WERI-Rb-1 (cell line): ENCODE results near the gene MDN1.

Experiments used
- DNase-seq: peaks from one replicate; pipeline ENCODE4 v3.0.0-alpha.2; 2020
- H3K27ac ChIP-seq: fragments of 250-450 bp; sonication (Bioruptor Pico); 2 replicates; pipeline ENCODE4 v1.5.1; 2020; ENCODE audit warnings: mild to moderate bottlenecking, moderate library complexity
- H3K27me3 ChIP-seq: fragments of 250-450 bp; sonication (Bioruptor Pico); 2 replicates; pipeline ENCODE4 v1.5.1; 2021; ENCODE audit warnings: mild to moderate bottlenecking, low read depth, moderate library complexity; ENCODE audit not compliant: insufficient read depth, severe bottlenecking
- H3K36me3 ChIP-seq: fragments of 250-450 bp; sonication (Bioruptor Pico); 2 replicates; pipeline ENCODE4 v1.5.1; 2020; ENCODE audit warnings: mild to moderate bottlenecking, moderate library complexity
- H3K4me3 ChIP-seq: 2 replicates; pipeline ENCODE4 v1.5.1; 2011; ENCODE audit warnings: low read depth, mild to moderate bottlenecking, control low read depth, low read length
- H3K9me3 ChIP-seq: fragments of 250-450 bp; sonication (Bioruptor Pico); 2 replicates; pipeline ENCODE4 v1.5.1; 2021; ENCODE audit warnings: mild to moderate bottlenecking, moderate library complexity; ENCODE audit not compliant: severe bottlenecking
- TF ChIP-seq, protein P1 (sequence below): IDR thresholded peaks from 2 replicates; pipeline ENCODE4 v1.5.1; 2011; ENCODE audit warnings: low read depth, mild to moderate bottlenecking, control low read depth, inconsistent platforms, low read length

MDN1 gene

DNA sequence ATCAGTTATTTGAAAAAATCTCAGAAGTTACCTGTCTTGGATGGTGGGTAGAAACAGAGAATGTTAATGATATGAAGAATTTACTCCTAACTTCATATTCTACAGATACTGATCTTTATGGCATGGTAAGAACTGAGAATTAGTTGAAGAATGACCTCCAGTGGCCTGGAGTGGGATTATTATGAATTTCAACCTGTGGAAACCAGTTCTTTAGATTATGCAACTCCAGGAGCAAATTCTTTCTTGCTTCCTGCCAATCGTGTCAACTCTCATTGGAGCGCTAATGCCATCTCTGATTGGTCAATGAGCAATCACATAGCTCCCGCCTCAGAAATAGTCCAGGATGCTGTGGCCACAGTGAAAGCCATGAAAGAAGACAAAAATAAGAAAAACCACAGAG lies 221.6 kb downstream of the MDN1 start:
- no peaks in the 10 kb centered on the region for H3K36me3 ChIP-seq
- no peaks in the 10 kb centered on the region for H3K27me3 ChIP-seq
- no peak overlapping the region for H3K4me3 ChIP-seq
- no peak overlapping the region for H3K27ac ChIP-seq
- no peak for DNase-seq
- TF ChIP-seq, protein P1, sequence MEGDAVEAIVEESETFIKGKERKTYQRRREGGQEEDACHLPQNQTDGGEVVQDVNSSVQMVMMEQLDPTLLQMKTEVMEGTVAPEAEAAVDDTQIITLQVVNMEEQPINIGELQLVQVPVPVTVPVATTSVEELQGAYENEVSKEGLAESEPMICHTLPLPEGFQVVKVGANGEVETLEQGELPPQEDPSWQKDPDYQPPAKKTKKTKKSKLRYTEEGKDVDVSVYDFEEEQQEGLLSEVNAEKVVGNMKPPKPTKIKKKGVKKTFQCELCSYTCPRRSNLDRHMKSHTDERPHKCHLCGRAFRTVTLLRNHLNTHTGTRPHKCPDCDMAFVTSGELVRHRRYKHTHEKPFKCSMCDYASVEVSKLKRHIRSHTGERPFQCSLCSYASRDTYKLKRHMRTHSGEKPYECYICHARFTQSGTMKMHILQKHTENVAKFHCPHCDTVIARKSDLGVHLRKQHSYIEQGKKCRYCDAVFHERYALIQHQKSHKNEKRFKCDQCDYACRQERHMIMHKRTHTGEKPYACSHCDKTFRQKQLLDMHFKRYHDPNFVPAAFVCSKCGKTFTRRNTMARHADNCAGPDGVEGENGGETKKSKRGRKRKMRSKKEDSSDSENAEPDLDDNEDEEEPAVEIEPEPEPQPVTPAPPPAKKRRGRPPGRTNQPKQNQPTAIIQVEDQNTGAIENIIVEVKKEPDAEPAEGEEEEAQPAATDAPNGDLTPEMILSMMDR: no peak
- H3K9me3 ChIP-seq: no peaks in the 10 kb centered on the region

DNA sequence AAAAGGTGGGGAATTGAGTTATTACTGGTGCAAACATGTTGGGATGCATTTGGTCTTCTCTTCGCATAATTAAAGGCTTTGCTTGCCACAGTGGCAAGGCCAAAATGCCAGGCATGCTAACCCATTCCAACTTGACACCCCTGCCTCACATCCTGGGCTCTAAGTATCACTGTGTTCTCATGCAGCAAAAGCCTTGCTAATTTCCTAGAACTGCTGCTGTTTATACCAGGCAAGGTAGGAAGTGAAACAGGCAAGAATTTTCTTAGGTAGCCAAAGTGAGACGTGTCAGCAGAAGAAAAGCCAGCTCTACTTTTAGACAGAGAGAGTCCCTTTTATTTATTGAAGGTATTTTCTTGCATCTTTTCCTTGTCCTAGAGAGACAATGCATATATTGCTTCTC lies 222.2 kb downstream of the MDN1 start:
- Histone ChIP-seq H3K4me3 (no peak overlapping the region), H3K27me3 (no peaks in the 10 kb centered on the region), H3K36me3 (no peaks in the 10 kb centered on the region), H3K27ac (no peak overlapping the region), H3K9me3 (no peaks in the 10 kb centered on the region)
- TF ChIP-seq, protein P1: no peak
- DNase-seq: no peak

DNA sequence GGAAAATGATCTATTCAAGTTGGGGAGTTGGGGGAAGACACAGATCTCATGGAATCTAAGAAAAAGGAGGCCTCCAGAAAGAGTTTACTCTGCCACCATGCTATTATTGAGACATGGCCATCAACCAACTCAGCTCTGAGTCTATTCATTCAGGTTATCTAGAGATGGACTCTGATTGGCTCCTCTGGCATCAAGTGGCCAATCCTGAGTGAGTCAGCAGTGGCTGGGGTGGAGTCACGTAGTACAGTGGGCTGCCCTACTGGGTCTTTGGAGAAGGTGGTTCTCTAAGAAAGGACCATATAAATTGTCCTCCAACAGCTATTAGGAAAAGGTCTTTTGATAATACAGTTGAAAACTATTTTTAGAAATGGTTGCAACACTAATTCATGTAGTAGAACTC lies 223.1 kb downstream of the MDN1 start:
- TF ChIP-seq, protein P1: no peak
- H3K36me3 ChIP-seq: no peaks in the 10 kb centered on the region
- H3K27me3 ChIP-seq: no peaks in the 10 kb centered on the region
- no peak overlapping the region for H3K4me3 ChIP-seq
- no peak for DNase-seq
- H3K9me3 ChIP-seq: no peaks in the 10 kb centered on the region
- no peak overlapping the region for H3K27ac ChIP-seq

DNA sequence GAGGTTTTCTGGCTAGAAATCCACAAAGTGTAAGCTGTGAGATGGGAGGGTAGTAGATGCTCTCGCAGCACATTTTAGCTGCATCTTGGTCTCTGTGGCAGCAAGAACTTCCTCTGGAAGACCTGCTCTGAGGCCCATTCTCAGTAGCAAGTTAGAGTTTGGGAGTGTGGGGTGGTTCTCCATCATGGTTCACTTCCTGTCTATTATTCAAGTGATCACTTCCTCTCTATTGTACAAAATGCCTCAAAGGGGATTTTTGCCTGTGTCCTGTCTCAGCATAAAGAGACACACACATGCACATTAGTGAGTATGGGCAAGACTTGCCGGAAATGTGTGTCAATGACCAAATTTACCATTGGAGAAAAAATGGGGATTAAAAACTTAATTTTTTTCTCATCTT lies 223.5 kb downstream of the MDN1 start:
- Histone ChIP-seq H3K36me3 (no peaks in the 10 kb centered on the region), H3K27ac (no peak overlapping the region), H3K27me3 (no peaks in the 10 kb centered on the region), H3K9me3 (no peaks in the 10 kb centered on the region), H3K4me3 (no peak overlapping the region)
- DNase-seq: no peak
- TF ChIP-seq, protein P1: no peak
